ENCODE results near the gene SYT1.

DNA sequence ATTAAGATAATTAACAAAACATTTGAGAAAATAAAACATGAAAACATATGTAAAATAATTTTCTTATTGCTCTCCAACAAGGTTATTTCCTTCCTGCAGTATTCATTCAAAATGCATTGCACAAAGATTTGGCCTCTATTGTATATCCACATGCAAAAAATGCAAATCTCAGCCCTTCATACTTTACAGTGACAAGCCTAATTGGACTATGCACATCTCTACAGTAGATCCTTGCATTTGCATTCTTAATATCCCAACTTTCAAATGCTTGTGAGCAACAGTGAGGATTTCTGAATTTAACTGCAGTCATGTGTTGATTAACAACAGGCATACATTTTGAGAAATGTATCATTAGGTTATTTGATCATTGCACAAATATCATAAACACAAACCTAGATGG is 492.5 kb downstream of the SYT1 start:
- TF ChIP-seq POLR2A (IDR thresholded peaks at IDR 0.05) = no peak
- TF ChIP-seq, protein P1, sequence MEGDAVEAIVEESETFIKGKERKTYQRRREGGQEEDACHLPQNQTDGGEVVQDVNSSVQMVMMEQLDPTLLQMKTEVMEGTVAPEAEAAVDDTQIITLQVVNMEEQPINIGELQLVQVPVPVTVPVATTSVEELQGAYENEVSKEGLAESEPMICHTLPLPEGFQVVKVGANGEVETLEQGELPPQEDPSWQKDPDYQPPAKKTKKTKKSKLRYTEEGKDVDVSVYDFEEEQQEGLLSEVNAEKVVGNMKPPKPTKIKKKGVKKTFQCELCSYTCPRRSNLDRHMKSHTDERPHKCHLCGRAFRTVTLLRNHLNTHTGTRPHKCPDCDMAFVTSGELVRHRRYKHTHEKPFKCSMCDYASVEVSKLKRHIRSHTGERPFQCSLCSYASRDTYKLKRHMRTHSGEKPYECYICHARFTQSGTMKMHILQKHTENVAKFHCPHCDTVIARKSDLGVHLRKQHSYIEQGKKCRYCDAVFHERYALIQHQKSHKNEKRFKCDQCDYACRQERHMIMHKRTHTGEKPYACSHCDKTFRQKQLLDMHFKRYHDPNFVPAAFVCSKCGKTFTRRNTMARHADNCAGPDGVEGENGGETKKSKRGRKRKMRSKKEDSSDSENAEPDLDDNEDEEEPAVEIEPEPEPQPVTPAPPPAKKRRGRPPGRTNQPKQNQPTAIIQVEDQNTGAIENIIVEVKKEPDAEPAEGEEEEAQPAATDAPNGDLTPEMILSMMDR (IDR thresholded peaks at IDR 0.05) = no peak
